Esophagus muscularis mucosa (tissue), 4 donors: Measurements from ENCODE around the gene GPC6. TPM values are rescaled to one million over a fixed set of nuclear protein-coding genes. Genes with fewer than 3 reads are reported as not detected.
"Not testable (repeated sequence)": the region's sequence is repeated elsewhere in the genome, so short reads cannot be mapped to it uniquely, and the experiment has no call there.

Experiments
- DNase-seq: peaks from one replicate; pipeline ENCODE4 v3.0.0-alpha.2; 2017; ENCODE audit errors: extremely low spot score
- H3K27ac ChIP-seq, 4 donors: fragments of 200-600 bp; sonication (generic); replicated peaks in 1 of 4; 1 replicate in 3 of 4; 2 replicates in 1 of 4; pipeline ENCODE4 v1.5.1; 2016 to 2019; ENCODE audit warnings: mild to moderate bottlenecking in 1 of 4
- H3K27me3 ChIP-seq, 4 donors: fragments of 200-600 bp; sonication (generic); one replicate each; pipeline versions ENCODE4 v1.5.1 to v1.6.0; 2016 to 2019
- H3K36me3 ChIP-seq, 4 donors: fragments of 200-600 bp; sonication (generic); one replicate each; pipeline ENCODE4 v1.5.1; 2016 to 2019
- H3K4me1 ChIP-seq, 4 donors: fragments of 200-600 bp; sonication (generic); one replicate each; pipeline ENCODE4 v1.5.1; 2016 to 2019
- H3K4me3 ChIP-seq, 4 donors: fragments of 200-600 bp; sonication (generic); 1 replicate in 2 of 4; 2 replicates in 2 of 4; pipeline ENCODE4 v1.5.1; 2016 to 2019; ENCODE audit warnings: mild to moderate bottlenecking in 4 of 4, moderate library complexity in 1 of 4
- H3K9me3 ChIP-seq, 4 donors: fragments of 200-600 bp; sonication (generic); 1 replicate in 3 of 4; 2 replicates in 1 of 4; pipeline ENCODE4 v1.5.1; 2016 to 2019
- CTCF ChIP-seq, 3 experiments: fragments of 200-600 bp in 2 of 3; fragments of 450-650 bp in 1 of 3; sonication (generic) in 2 of 3; IDR thresholded peaks; one replicate each; pipeline ENCODE4 v1.5.1; 2017 to 2019; ENCODE audit warnings: antibody characterized with exemption in 3 of 3, mild to moderate bottlenecking in 2 of 3, moderate library complexity in 1 of 3
- EP300 ChIP-seq: sonication (generic); formaldehyde crosslinking; IDR thresholded peaks from one replicate; pipeline ENCODE4 v1.6.1; 2017; ENCODE audit warnings: antibody characterized with exemption
- POLR2A ChIP-seq: fragments of 450-650 bp; IDR thresholded peaks from one replicate; pipeline ENCODE4 v1.6.1; 2017; ENCODE audit warnings: antibody characterized with exemption, moderate library complexity, mild to moderate bottlenecking, low read depth
- POLR2AphosphoS5 ChIP-seq, 2 donors: sonication (generic); formaldehyde crosslinking; IDR thresholded peaks; one replicate each; pipeline ENCODE4 v1.6.1; 2017; ENCODE audit warnings: antibody characterized with exemption in 2 of 2
- WGBS: methylation state at CpG from one replicate; pipeline ENCODE4 v1.1.5; 2018; 5-methylcytosine and 5-hydroxymethylcytosine counted together
- intact Hi-C: fragments of 100-400 bp; cut with DNase I; formaldehyde crosslinking; loops from one replicate; pipeline ENCODE4 v1.15.1; 2023
- total RNA-seq, 4 donors: library from RNA; depleted of rRNA; stranded (reverse); fragments of >200 nt; gene quantifications; one replicate each; pipeline versions ENCODE4 v1.1.0 to v1.2.1, GENCODE V29; 2016

GPC6 gene
- total RNA-seq, 4 donors from 2014 or later: 6.5 to 17.2 (median 13.5) TPM

- TF ChIP-seq EP300: no peak
- no peak for TF ChIP-seq POLR2AphosphoS5 (IDR thresholded peaks at IDR 0.05)
- no peak for TF ChIP-seq POLR2A
- intact Hi-C loops: no loop called here
- H3K9me3 ChIP-seq: no peaks in the 10 kb centered on the region
- H3K27me3 ChIP-seq: no peaks in the 10 kb centered on the region
- no peak overlapping the region for H3K4me3 ChIP-seq
- no peak overlapping the region for H3K27ac ChIP-seq
- 90% methylated on average over 6 of the region's 6 CpGs for WGBS
- no peaks in the 10 kb centered on the region for H3K36me3 ChIP-seq
- no peaks in the 10 kb centered on the region for H3K4me1 ChIP-seq
- no peak for DNase-seq
Measured at GRCh38 chr13:94201022-94201421, 974.4 kb downstream of the GPC6 start.

- Histone ChIP-seq H3K27me3 (no peaks in the 10 kb centered on the region), H3K36me3 (no peaks in the 10 kb centered on the region), H3K9me3 (no peaks in the 10 kb centered on the region), H3K4me3 (no peak overlapping the region), H3K4me1 (no peaks in the 10 kb centered on the region), H3K27ac (no peak overlapping the region)
- TF ChIP-seq EP300: no peak
- TF ChIP-seq POLR2A: no peak
- no peak for TF ChIP-seq POLR2AphosphoS5 (IDR thresholded peaks at IDR 0.05)
- TF ChIP-seq CTCF (IDR thresholded peaks at IDR 0.05): no peak
- no peak for DNase-seq
- WGBS: 77% methylated on average over 2 of the region's 2 CpGs
- intact Hi-C loops: no loop called here
Measured at GRCh38 chr13:94204163-94204562, 977.6 kb downstream of the GPC6 start.

GRCh38 chr13:94204946-94205345 is 978.3 kb downstream of the GPC6 start:
- Histone ChIP-seq H3K36me3 (no peaks in the 10 kb centered on the region), H3K27me3 (no peaks in the 10 kb centered on the region), H3K9me3 (no peaks in the 10 kb centered on the region), H3K4me1 (no peaks in the 10 kb centered on the region), H3K4me3 (no peak overlapping the region), H3K27ac (no peak overlapping the region)
- intact Hi-C loops: no loop called here
- 77% methylated on average over 2 of the region's 2 CpGs for WGBS
- no peak for TF ChIP-seq EP300
- TF ChIP-seq POLR2AphosphoS5 (IDR thresholded peaks at IDR 0.05): no peak
- no peak for TF ChIP-seq CTCF (IDR thresholded peaks at IDR 0.05)
- no peak for TF ChIP-seq POLR2A
- no peak for DNase-seq

GRCh38 chr13:94205896-94206295 is 979.3 kb downstream of the GPC6 start:
- H3K4me1 ChIP-seq: no peaks in the 10 kb centered on the region
- no peak overlapping the region for H3K4me3 ChIP-seq
- H3K9me3 ChIP-seq: no peaks in the 10 kb centered on the region
- no peaks in the 10 kb centered on the region for H3K36me3 ChIP-seq
- DNase-seq: no peak
- no peaks in the 10 kb centered on the region for H3K27me3 ChIP-seq
- intact Hi-C loops: no loop called here
- no peak overlapping the region for H3K27ac ChIP-seq
- no peak for TF ChIP-seq CTCF (IDR thresholded peaks at IDR 0.05)
- no peak for TF ChIP-seq EP300
- no peak for TF ChIP-seq POLR2A
- no peak for TF ChIP-seq POLR2AphosphoS5 (IDR thresholded peaks at IDR 0.05)
- 88% methylated on average over 3 of the region's 3 CpGs for WGBS

GRCh38 chr13:94209117-94209516 is 982.5 kb downstream of the GPC6 start:
- intact Hi-C loops: no loop called here
- TF ChIP-seq CTCF (IDR thresholded peaks at IDR 0.05): no peak
- no peak for TF ChIP-seq POLR2AphosphoS5 (IDR thresholded peaks at IDR 0.05)
- TF ChIP-seq POLR2A: no peak
- TF ChIP-seq EP300: no peak
- no peaks in the 10 kb centered on the region for H3K4me1 ChIP-seq
- no peak overlapping the region for H3K27ac ChIP-seq
- no peak for DNase-seq
- no peaks in the 10 kb centered on the region for H3K36me3 ChIP-seq
- no peaks in the 10 kb centered on the region for H3K27me3 ChIP-seq
- H3K4me3 ChIP-seq: no peak overlapping the region
- H3K9me3 ChIP-seq: no peaks in the 10 kb centered on the region

- intact Hi-C loops, H3K9me3 ChIP-seq, H3K4me1 ChIP-seq, DNase-seq, H3K36me3 ChIP-seq, H3K27me3 ChIP-seq, H3K27ac ChIP-seq, H3K4me3 ChIP-seq: not testable (repeated sequence)
- 97% methylated on average over 4 of the region's 4 CpGs for WGBS
Measured at GRCh38 chr13:94209913-94210312, 983.3 kb downstream of the GPC6 start.
